ENCODE results near the gene CALB2.

The CALB2 gene

GRCh38 chr16:71428385-71428784 is 69.9 kb downstream of the CALB2 start:
- no peak for TF ChIP-seq MAX (IDR thresholded peaks at IDR 0.05)
- TF ChIP-seq EP300 (IDR thresholded peaks at IDR 0.05; ENCODE audit: borderline replicate concordance) = no peak
- TF ChIP-seq CEBPB (IDR thresholded peaks at IDR 0.05) = no peak
- no peak for TF ChIP-seq CREB1 (IDR thresholded peaks at IDR 0.05; ENCODE audit: low read depth)
- no peak for TF ChIP-seq RAD21 (IDR thresholded peaks at IDR 0.05; ENCODE audit: low read depth)
- no peak for TF ChIP-seq EGR1 (IDR thresholded peaks at IDR 0.05)
- no peak for TF ChIP-seq TCF12 (IDR thresholded peaks at IDR 0.05; ENCODE audit: low read depth)
- TF ChIP-seq TAF1 (IDR thresholded peaks at IDR 0.05; ENCODE audit: low read depth) = no peak
- TF ChIP-seq ZBTB7A (IDR thresholded peaks at IDR 0.05; ENCODE audit: low read depth) = no peak

GRCh38 chr16:71428883-71429282 is 70.4 kb downstream of the CALB2 start:
- no peak for TF ChIP-seq NFIC (IDR thresholded peaks at IDR 0.05)
- no peak for TF ChIP-seq MAX (IDR thresholded peaks at IDR 0.05)
- TF ChIP-seq EP300 (IDR thresholded peaks at IDR 0.05; ENCODE audit: borderline replicate concordance) = no peak
- no peak for TF ChIP-seq RAD21 (IDR thresholded peaks at IDR 0.05; ENCODE audit: low read depth)
- TF ChIP-seq TCF12 (IDR thresholded peaks at IDR 0.05; ENCODE audit: low read depth) = no peak
- TF ChIP-seq CEBPB (IDR thresholded peaks at IDR 0.05) = no peak
- TF ChIP-seq YY1 (IDR thresholded peaks at IDR 0.05; ENCODE audit: low read depth) = no peak
- no peak for TF ChIP-seq FOXM1 (IDR thresholded peaks at IDR 0.05; ENCODE audit: borderline replicate concordance, low read depth)
- TF ChIP-seq ZBTB7A (IDR thresholded peaks at IDR 0.05; ENCODE audit: low read depth) = no peak
- no peak for TF ChIP-seq TAF1 (IDR thresholded peaks at IDR 0.05; ENCODE audit: low read depth)
- no peak for TF ChIP-seq USF1 (IDR thresholded peaks at IDR 0.05)
- TF ChIP-seq EGR1 (IDR thresholded peaks at IDR 0.05) = no peak
- TF ChIP-seq CREB1 (IDR thresholded peaks at IDR 0.05; ENCODE audit: low read depth) = no peak
- TF ChIP-seq TEAD4 (IDR thresholded peaks at IDR 0.05) = no peak
- TF ChIP-seq, protein P1, sequence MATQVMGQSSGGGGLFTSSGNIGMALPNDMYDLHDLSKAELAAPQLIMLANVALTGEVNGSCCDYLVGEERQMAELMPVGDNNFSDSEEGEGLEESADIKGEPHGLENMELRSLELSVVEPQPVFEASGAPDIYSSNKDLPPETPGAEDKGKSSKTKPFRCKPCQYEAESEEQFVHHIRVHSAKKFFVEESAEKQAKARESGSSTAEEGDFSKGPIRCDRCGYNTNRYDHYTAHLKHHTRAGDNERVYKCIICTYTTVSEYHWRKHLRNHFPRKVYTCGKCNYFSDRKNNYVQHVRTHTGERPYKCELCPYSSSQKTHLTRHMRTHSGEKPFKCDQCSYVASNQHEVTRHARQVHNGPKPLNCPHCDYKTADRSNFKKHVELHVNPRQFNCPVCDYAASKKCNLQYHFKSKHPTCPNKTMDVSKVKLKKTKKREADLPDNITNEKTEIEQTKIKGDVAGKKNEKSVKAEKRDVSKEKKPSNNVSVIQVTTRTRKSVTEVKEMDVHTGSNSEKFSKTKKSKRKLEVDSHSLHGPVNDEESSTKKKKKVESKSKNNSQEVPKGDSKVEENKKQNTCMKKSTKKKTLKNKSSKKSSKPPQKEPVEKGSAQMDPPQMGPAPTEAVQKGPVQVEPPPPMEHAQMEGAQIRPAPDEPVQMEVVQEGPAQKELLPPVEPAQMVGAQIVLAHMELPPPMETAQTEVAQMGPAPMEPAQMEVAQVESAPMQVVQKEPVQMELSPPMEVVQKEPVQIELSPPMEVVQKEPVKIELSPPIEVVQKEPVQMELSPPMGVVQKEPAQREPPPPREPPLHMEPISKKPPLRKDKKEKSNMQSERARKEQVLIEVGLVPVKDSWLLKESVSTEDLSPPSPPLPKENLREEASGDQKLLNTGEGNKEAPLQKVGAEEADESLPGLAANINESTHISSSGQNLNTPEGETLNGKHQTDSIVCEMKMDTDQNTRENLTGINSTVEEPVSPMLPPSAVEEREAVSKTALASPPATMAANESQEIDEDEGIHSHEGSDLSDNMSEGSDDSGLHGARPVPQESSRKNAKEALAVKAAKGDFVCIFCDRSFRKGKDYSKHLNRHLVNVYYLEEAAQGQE (IDR thresholded peaks at IDR 0.05; ENCODE audit: low read depth) = no peak

DNA sequence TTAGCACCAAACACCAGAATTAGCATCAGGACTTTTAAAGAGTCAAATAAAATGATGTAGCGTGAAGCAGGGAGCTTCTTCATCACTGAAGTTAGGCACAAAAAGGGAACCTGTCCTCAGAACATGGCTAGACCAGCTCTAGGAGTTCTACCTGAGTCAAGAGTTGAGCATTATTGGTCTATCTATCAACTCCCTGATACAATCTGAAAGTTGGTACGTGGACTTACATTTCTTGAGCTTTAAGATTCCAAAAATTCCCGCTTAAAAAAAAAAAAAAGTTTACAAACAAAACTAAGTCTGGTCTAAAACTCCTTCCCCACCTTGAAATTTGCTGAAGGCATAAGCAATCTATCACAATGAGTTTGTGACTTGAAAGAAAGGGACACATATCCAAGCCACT is 71.1 kb downstream of the CALB2 start:
- no peak for TF ChIP-seq RAD21 (IDR thresholded peaks at IDR 0.05; ENCODE audit: low read depth)
- TF ChIP-seq TEAD4 (IDR thresholded peaks at IDR 0.05) = no peak
- no peak for TF ChIP-seq FOXM1 (IDR thresholded peaks at IDR 0.05; ENCODE audit: borderline replicate concordance, low read depth)
- no peak for TF ChIP-seq NFIC (IDR thresholded peaks at IDR 0.05)
- no peak for TF ChIP-seq CEBPB (IDR thresholded peaks at IDR 0.05)

DNA sequence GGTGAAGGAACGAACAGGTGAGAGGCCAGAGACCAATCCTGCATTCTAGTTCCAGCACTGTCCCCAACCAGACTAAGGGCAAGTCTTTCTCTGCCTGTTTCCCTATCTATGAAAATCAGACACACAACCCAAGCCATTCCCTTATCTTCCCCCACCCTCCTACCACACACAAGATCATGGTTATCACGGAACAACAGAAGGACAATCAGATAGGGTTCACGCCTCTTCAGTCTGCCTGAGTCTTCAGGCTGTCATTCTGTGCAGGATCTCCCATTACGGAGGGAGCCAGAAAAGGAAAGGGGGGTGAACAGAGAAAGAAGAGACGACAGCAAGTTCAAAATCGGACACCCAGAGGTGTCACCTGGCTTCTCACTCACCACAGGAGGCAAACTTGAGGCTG is 72.2 kb downstream of the CALB2 start:
- no peak for TF ChIP-seq EGR1 (IDR thresholded peaks at IDR 0.05)
- no peak for TF ChIP-seq ZBTB7A (IDR thresholded peaks at IDR 0.05; ENCODE audit: low read depth)
- no peak for TF ChIP-seq FOXM1 (IDR thresholded peaks at IDR 0.05; ENCODE audit: borderline replicate concordance, low read depth)

- TF ChIP-seq TEAD4 (IDR thresholded peaks at IDR 0.05) (no peak), CREB1 (IDR thresholded peaks at IDR 0.05; ENCODE audit: low read depth) (no peak), YY1 (IDR thresholded peaks at IDR 0.05; ENCODE audit: low read depth) (no peak), EP300 (IDR thresholded peaks at IDR 0.05; ENCODE audit: borderline replicate concordance) (no peak), NFIC (IDR thresholded peaks at IDR 0.05) (no peak), USF1 (IDR thresholded peaks at IDR 0.05) (no peak), EGR1 (IDR thresholded peaks at IDR 0.05) (no peak), FOXM1 (IDR thresholded peaks at IDR 0.05; ENCODE audit: borderline replicate concordance, low read depth) (no peak), ZBTB7A (IDR thresholded peaks at IDR 0.05; ENCODE audit: low read depth) (no peak), RAD21 (IDR thresholded peaks at IDR 0.05; ENCODE audit: low read depth) (no peak), MAX (IDR thresholded peaks at IDR 0.05) (no peak), TAF1 (IDR thresholded peaks at IDR 0.05; ENCODE audit: low read depth) (no peak), TCF12 (IDR thresholded peaks at IDR 0.05; ENCODE audit: low read depth) (no peak), CEBPB (IDR thresholded peaks at IDR 0.05) (no peak)
- TF ChIP-seq, protein P1 (IDR thresholded peaks at IDR 0.05; ENCODE audit: low read depth) = no peak
These were observed 72.7 kb downstream of the CALB2 start for GRCh38 chr16:71431176-71431575.

DNA sequence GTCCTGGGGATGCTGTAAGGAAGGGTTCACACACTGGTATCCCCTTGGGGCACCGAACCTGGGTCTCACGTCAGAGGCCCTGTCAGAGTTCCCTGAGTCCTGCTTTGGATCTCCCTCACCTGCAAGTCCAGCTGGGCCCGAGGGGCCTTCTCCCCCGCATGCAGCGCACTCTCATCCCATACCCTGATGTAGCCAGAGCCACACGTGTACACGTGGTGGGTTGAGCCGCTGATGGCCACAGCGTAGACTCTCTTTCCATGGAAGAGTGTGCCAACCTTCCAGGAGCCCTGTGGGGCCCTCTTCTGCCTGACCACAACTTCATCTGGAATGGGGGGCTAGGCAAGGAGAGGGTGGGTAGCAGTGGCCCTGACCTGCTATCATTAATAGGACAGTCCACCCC is 73.5 kb downstream of the CALB2 start:
- TF ChIP-seq TAF1 (IDR thresholded peaks at IDR 0.05; ENCODE audit: low read depth) = no peak
- no peak for TF ChIP-seq EGR1 (IDR thresholded peaks at IDR 0.05)
- no peak for TF ChIP-seq USF1 (IDR thresholded peaks at IDR 0.05)
- no peak for TF ChIP-seq FOXM1 (IDR thresholded peaks at IDR 0.05; ENCODE audit: borderline replicate concordance, low read depth)
- no peak for TF ChIP-seq CEBPB (IDR thresholded peaks at IDR 0.05)
- no peak for TF ChIP-seq NFIC (IDR thresholded peaks at IDR 0.05)
- TF ChIP-seq RAD21 (IDR thresholded peaks at IDR 0.05; ENCODE audit: low read depth) = no peak
- no peak for TF ChIP-seq TCF12 (IDR thresholded peaks at IDR 0.05; ENCODE audit: low read depth)
- no peak for TF ChIP-seq TEAD4 (IDR thresholded peaks at IDR 0.05)
- no peak for TF ChIP-seq MAX (IDR thresholded peaks at IDR 0.05)
- TF ChIP-seq YY1 (IDR thresholded peaks at IDR 0.05; ENCODE audit: low read depth) = no peak
- TF ChIP-seq ZBTB7A (IDR thresholded peaks at IDR 0.05; ENCODE audit: low read depth) = no peak
- TF ChIP-seq, protein P1 (IDR thresholded peaks at IDR 0.05; ENCODE audit: low read depth) = no peak
- no peak for TF ChIP-seq CREB1 (IDR thresholded peaks at IDR 0.05; ENCODE audit: low read depth)
- no peak for TF ChIP-seq EP300 (IDR thresholded peaks at IDR 0.05; ENCODE audit: borderline replicate concordance)

Data from Ishikawa (cell line).